MM.1S (cell line): Measurements from ENCODE around the gene POLRMT.

Source experiments
- DNase-seq: peaks from one replicate; pipeline ENCODE4 v3.0.0-alpha.2; 2015
- H2AFZ ChIP-seq: fragments of 300-600 bp; sonication (generic); 2 replicates; pipeline ENCODE4 v1.6.0; 2016; ENCODE audit warnings: antibody characterized with exemption, low read length
- H3F3A ChIP-seq: fragments of 300-600 bp; sonication (generic); 2 replicates; pipeline ENCODE4 v1.6.1; 2016; ENCODE audit warnings: mild to moderate bottlenecking, antibody characterized with exemption, low read length, moderate library complexity, mixed read lengths; ENCODE audit not compliant: insufficient read depth
- H3K27ac ChIP-seq: fragments of 300-600 bp; sonication (generic); 2 replicates; pipeline ENCODE4 v1.5.1; 2016; ENCODE audit warnings: mild to moderate bottlenecking, low read length
- H3K27me3 ChIP-seq: fragments of 300-600 bp; sonication (generic); replicated peaks from 2 replicates; pipeline ENCODE4 v1.6.0; 2016; ENCODE audit warnings: low read length; ENCODE audit not compliant: insufficient read depth
- H3K36me3 ChIP-seq: fragments of 300-600 bp; sonication (generic); replicated peaks from 2 replicates; pipeline ENCODE4 v1.6.1; 2016; ENCODE audit warnings: mild to moderate bottlenecking, low read length, mixed read lengths; ENCODE audit not compliant: insufficient read depth
- H3K4me1 ChIP-seq: fragments of 300-600 bp; sonication (generic); 2 replicates; pipeline ENCODE4 v1.6.1; 2016; ENCODE audit warnings: low read length, mixed read lengths
- H3K4me2 ChIP-seq: fragments of 300-600 bp; sonication (generic); 2 replicates; pipeline ENCODE4 v1.6.0; 2016; ENCODE audit warnings: low read depth, low read length
- H3K4me3 ChIP-seq: fragments of 300-600 bp; sonication (generic); 2 replicates; pipeline ENCODE4 v1.5.1; 2016; ENCODE audit warnings: low read length, mixed read lengths
- H3K79me2 ChIP-seq: fragments of 300-600 bp; sonication (generic); 2 replicates; pipeline ENCODE4 v1.6.1; 2016; ENCODE audit warnings: mixed run types, low read length, mixed read lengths
- H3K9ac ChIP-seq: fragments of 300-600 bp; sonication (generic); 2 replicates; pipeline ENCODE4 v1.6.1; 2016; ENCODE audit warnings: low read length, mixed read lengths
- H3K9me2 ChIP-seq: fragments of 300-600 bp; sonication (generic); replicated peaks from 2 replicates; pipeline ENCODE4 v1.6.1; 2016; ENCODE audit warnings: mild to moderate bottlenecking, low read length, mixed read lengths; ENCODE audit not compliant: insufficient read depth
- H3K9me3 ChIP-seq: fragments of 300-600 bp; sonication (generic); replicated peaks from 2 replicates; pipeline ENCODE4 v1.6.1; 2016; ENCODE audit warnings: mild to moderate bottlenecking, low read length, mixed read lengths; ENCODE audit not compliant: insufficient read depth
- H4K20me1 ChIP-seq: fragments of 300-600 bp; sonication (generic); 2 replicates; pipeline ENCODE4 v1.6.1; 2016; ENCODE audit warnings: mild to moderate bottlenecking, low read length, moderate library complexity, mixed read lengths; ENCODE audit not compliant: insufficient read depth
- EZH2 ChIP-seq: fragments of 300-600 bp; sonication (generic); optimal IDR thresholded peaks from 2 replicates; pipeline ENCODE3; 2017; ENCODE audit warnings: low read depth, mild to moderate bottlenecking, antibody characterized with exemption, low read length, mixed read lengths
- EZH2phosphoT487 ChIP-seq: fragments of 300-600 bp; sonication (generic); IDR thresholded peaks from 2 replicates; pipeline ENCODE4 v1.6.1; 2018; ENCODE audit warnings: antibody characterized with exemption, low read length
- TF ChIP-seq, protein P1 (sequence below): fragments of 300-600 bp; sonication (generic); IDR thresholded peaks from 2 replicates; pipeline ENCODE4 v1.5.1; 2016; ENCODE audit warnings: antibody characterized with exemption, low read length, mixed read lengths

Gene POLRMT

DNA sequence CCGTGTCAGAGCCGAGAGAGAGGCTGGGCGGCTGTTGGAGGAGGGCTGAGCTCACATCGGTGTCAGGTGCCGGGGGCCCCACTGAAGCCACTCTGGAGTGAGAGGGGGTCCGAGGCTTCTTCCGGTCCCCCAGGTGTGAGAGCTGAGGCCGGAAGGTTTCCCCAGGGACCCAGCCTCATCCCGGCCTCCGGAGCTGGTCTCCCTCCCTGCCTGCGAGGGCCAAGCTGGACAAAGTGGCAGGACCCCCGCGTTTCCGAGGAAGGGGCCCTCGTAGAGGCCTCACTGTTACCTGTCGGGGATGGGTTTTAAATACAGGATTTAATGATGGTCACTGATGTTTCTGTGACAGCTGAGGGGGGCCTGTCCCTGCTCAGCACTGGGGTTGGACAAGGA, 37.1 kb downstream of the POLRMT start:
- Histone ChIP-seq H3K4me2 (no peak overlapping the region), H2AFZ (no peak overlapping the region), H3F3A (no peaks in the 10 kb centered on the region), H3K27me3 (peaks cover 93% of the 10 kb centered on the region), H3K36me3 (no peaks in the 10 kb centered on the region), H3K9me2 (no peaks in the 10 kb centered on the region), H3K9ac (no peak overlapping the region), H3K79me2 (no peaks in the 10 kb centered on the region), H3K27ac (no peak overlapping the region), H3K9me3 (no peaks in the 10 kb centered on the region), H3K4me3 (no peak overlapping the region), H3K4me1 (no peaks in the 10 kb centered on the region), H4K20me1 (no peaks in the 10 kb centered on the region)
- DNase-seq = no peak
- no peak for TF ChIP-seq EZH2
- no peak for TF ChIP-seq EZH2phosphoT487
- TF ChIP-seq, protein P1, sequence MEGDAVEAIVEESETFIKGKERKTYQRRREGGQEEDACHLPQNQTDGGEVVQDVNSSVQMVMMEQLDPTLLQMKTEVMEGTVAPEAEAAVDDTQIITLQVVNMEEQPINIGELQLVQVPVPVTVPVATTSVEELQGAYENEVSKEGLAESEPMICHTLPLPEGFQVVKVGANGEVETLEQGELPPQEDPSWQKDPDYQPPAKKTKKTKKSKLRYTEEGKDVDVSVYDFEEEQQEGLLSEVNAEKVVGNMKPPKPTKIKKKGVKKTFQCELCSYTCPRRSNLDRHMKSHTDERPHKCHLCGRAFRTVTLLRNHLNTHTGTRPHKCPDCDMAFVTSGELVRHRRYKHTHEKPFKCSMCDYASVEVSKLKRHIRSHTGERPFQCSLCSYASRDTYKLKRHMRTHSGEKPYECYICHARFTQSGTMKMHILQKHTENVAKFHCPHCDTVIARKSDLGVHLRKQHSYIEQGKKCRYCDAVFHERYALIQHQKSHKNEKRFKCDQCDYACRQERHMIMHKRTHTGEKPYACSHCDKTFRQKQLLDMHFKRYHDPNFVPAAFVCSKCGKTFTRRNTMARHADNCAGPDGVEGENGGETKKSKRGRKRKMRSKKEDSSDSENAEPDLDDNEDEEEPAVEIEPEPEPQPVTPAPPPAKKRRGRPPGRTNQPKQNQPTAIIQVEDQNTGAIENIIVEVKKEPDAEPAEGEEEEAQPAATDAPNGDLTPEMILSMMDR = no peak

DNA sequence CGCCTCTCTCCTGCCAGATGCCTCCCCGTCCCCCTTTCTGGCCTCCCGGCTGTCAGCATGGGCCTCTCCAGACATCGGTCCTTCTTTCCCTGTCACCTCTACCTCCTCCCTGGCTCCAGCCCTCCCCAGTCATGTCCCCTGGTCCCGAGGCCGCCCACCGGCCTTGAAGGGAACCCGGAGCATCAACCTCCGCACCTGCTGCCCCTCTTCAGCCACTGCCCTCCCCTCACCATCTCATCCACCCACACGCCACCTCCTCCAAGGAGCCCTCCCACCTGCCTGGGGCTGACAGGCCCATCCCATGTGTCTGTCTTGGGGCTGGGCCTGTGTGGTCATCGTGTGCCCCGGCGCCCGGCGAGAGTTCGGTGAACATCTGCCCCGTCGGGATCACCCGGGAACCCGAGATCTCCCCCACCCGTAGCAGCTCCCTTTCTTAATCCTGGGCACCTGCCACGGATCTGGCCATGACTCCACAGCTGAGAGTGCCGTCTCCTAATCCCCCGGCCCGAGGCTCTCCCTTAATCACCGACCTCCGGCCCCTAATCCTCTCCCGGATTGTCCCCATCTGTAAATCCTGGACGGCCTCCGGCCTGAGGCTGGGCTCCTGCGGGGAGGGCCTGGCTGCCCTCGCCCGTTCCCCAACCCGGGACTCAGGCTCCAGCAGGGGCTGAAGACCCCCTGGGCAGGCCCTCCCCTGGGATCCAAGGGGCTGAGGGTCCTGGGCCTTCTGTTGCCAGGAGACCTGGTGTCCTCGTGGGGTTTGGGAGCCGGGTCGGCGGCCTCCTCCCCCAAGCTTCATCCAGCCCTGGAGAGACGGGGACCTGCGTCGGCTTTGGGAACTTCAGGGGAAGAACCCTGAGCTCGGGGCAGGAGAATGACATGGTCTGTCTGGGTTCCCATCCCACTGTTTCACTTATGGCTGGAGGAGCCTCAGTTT, 37.7 kb downstream of the POLRMT start:
- H4K20me1 ChIP-seq = no peaks in the 10 kb centered on the region
- TF ChIP-seq, protein P1 = no peak
- TF ChIP-seq EZH2phosphoT487 (no peak), EZH2 (no peak)

DNA sequence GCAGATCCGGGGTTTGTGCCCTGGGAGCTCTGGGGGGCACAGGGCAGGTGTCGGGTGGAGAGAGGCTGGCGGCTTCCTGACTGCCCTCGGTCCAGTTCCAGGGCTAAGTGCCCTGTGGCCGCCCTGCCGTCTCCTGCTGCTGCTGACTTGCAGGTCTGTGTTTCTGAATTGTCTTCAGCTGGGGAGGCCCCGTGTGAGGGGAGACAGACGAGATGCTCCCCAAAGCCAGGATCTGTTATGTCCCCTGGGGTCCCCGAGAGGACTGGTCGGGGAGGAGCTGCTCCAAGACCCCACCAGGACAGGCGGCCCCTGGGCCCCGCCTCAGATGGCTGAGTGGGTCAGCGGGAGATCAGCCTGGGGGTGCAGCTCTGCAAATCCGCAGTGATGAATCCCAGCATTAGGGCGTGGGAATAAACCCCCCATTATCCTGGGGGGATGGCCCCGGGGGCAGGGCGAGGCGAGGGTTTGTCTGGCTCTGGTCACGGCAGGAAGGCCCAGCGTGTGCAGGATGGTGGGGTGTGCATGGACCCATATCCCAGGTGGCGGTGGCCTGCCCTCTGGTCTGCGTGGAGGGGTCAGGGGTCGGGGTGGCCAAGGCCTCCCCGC, 39.0 kb downstream of the POLRMT start:
- H3K27me3 ChIP-seq = peaks cover 82% of the 10 kb centered on the region
- no peaks in the 10 kb centered on the region for H3K9me3 ChIP-seq
- H3K4me2 ChIP-seq = no peak overlapping the region
- DNase-seq = no peak
- no peak overlapping the region for H3K4me3 ChIP-seq
- H3K9ac ChIP-seq = no peak overlapping the region
- H3F3A ChIP-seq = no peaks in the 10 kb centered on the region
- H2AFZ ChIP-seq = no peak overlapping the region
- no peaks in the 10 kb centered on the region for H4K20me1 ChIP-seq
- H3K79me2 ChIP-seq = no peaks in the 10 kb centered on the region
- TF ChIP-seq EZH2 (no peak), EZH2phosphoT487 (no peak)
- TF ChIP-seq, protein P1 = no peak
- no peaks in the 10 kb centered on the region for H3K9me2 ChIP-seq
- no peak overlapping the region for H3K27ac ChIP-seq
- H3K36me3 ChIP-seq = no peaks in the 10 kb centered on the region
- H3K4me1 ChIP-seq = no peaks in the 10 kb centered on the region

More for the DNA sequence above, 37.7 kb downstream of the POLRMT start:
- DNase-seq = no peak
- no peaks in the 10 kb centered on the region for H3K9me2 ChIP-seq
- peaks cover 93% of the 10 kb centered on the region for H3K27me3 ChIP-seq
- no peaks in the 10 kb centered on the region for H3K4me1 ChIP-seq
- no peak overlapping the region for H2AFZ ChIP-seq
- H3K9me3 ChIP-seq = no peaks in the 10 kb centered on the region
- H3K9ac ChIP-seq = no peak overlapping the region
- H3K4me3 ChIP-seq = no peak overlapping the region
- no peaks in the 10 kb centered on the region for H3K36me3 ChIP-seq
- no peaks in the 10 kb centered on the region for H3F3A ChIP-seq
- no peak overlapping the region for H3K27ac ChIP-seq
- H3K4me2 ChIP-seq = no peak overlapping the region
- no peaks in the 10 kb centered on the region for H3K79me2 ChIP-seq
